Panc1 (cell line): Measurements from ENCODE around the gene GPR18.

Experiments
- CTCF ChIP-seq: fragments of 450-650 bp; IDR thresholded peaks from 2 replicates; pipeline ENCODE4 v1.5.1; 2017; ENCODE audit warnings: mild to moderate bottlenecking
- POLR2AphosphoS5 ChIP-seq: IDR thresholded peaks from 2 replicates; pipeline ENCODE4 v1.6.1; 2012; ENCODE audit warnings: mild to moderate bottlenecking, low read depth, low read length, moderate library complexity
- SIN3A ChIP-seq: IDR thresholded peaks from 2 replicates; pipeline ENCODE4 v1.6.1; 2012; ENCODE audit warnings: low read depth, mild to moderate bottlenecking, low read length, moderate library complexity, borderline replicate concordance; ENCODE audit not compliant: insufficient read depth
- TCF7L2 ChIP-seq: IDR thresholded peaks from 2 replicates; pipeline ENCODE4 v1.6.1; 2011; ENCODE audit warnings: mild to moderate bottlenecking, low read depth, low read length, inconsistent platforms

DNA sequence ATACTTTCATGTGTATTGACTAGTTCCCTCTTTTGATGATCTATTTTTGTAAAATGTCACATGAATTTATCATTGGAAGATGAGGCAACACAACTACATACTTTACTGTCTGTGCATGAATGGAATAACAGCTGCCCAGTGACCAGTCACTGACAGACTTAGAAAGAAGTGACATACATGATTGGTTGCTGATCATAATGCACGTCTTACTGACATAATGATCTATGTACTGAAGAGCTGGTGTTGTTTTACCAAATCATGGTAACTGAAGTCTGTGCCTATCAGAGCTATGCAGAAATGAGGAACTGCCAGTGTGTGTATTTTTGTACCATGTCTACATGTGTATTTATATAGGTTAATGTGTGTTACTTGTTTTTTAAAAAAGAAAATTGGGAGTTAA is 26.5 kb downstream of the GPR18 start:
- no peak for TF ChIP-seq CTCF
- TF ChIP-seq POLR2AphosphoS5 = no peak
- no peak for TF ChIP-seq TCF7L2
- TF ChIP-seq SIN3A = no peak
